WTC11 (cell line): ENCODE results near the gene MRS2. TPM values are rescaled to one million over a fixed set of nuclear protein-coding genes. Genes with fewer than 3 reads are reported as not detected.

ENCODE experiments used
- ATAC-seq: fragments of 200-7000 bp; cut with Tn5 transposase; 2 replicates; pipeline ENCODE4 v1.10.0; 2021; ENCODE audit warnings: mild to moderate bottlenecking, moderate library complexity
- CTCF ChIA-PET: fragments of 300-600 bp; sonication (Branson Sonifier 250); formaldehyde crosslinking; loops from one replicate; lab custom pipeline; 2021; ENCODE audit warnings: antibody characterized with exemption; lab: Charles Lee
- POLR2A ChIA-PET: fragments of 350-600 bp; sonication (Branson Sonifier 250); formaldehyde crosslinking; loops from one replicate; lab custom pipeline; 2021; ENCODE audit warnings: antibody characterized with exemption; lab: Charles Lee
- DNase-seq: peaks from one replicate; pipeline ENCODE4 v3.0.0; 2021; ENCODE audit warnings: low spot score
- H3K27ac Mint-ChIP-seq: 2 replicates; pipeline ENCODE4 v1.8.0; 2021; ENCODE audit warnings: mixed read lengths
- H3K27me3 Mint-ChIP-seq: 2 replicates; pipeline ENCODE4 v1.8.0; 2021; ENCODE audit warnings: low read depth, mild to moderate bottlenecking, moderate library complexity, mixed read lengths
- H3K36me3 Mint-ChIP-seq: 2 replicates; pipeline ENCODE4 v1.8.0; 2021; ENCODE audit warnings: mixed read lengths
- H3K4me1 Mint-ChIP-seq: 2 replicates; pipeline ENCODE4 v1.8.0; 2022; ENCODE audit warnings: mixed read lengths
- H3K4me3 Mint-ChIP-seq: 2 replicates; pipeline ENCODE4 v1.8.0; 2021; ENCODE audit warnings: mild to moderate bottlenecking, moderate library complexity, mixed read lengths
- H3K9me3 Mint-ChIP-seq: 2 replicates; pipeline ENCODE4 v1.8.0; 2021; ENCODE audit warnings: mixed read lengths
- ATF3 ChIP-seq: sonication (generic); formaldehyde crosslinking; conservative IDR thresholded peaks from 2 replicates; pipeline ENCODE4 v1.8.1; 2022; ENCODE audit warnings: mild to moderate bottlenecking, missing genetic modification reagents
- ATF6 ChIP-seq: sonication (generic); formaldehyde crosslinking; IDR thresholded peaks from 2 replicates; pipeline ENCODE4 v1.8.1; 2023; ENCODE audit warnings: mild to moderate bottlenecking, missing genetic modification reagents
- CREB1 ChIP-seq: sonication (generic); formaldehyde crosslinking; IDR thresholded peaks from 2 replicates; pipeline ENCODE4 v1.8.0; 2023; ENCODE audit warnings: mild to moderate bottlenecking, missing genetic modification reagents
- CTCF ChIP-seq: fragments of 200-600 bp; IDR thresholded peaks from 2 replicates; pipeline ENCODE4 v1.8.0; 2022; ENCODE audit warnings: antibody characterized with exemption
- E2F4 ChIP-seq: sonication (generic); formaldehyde crosslinking; IDR thresholded peaks from 2 replicates; pipeline ENCODE4 v1.8.1; 2022; ENCODE audit warnings: low read depth, mild to moderate bottlenecking, moderate library complexity, missing genetic modification reagents, borderline replicate concordance
- E2F5 ChIP-seq: sonication (generic); formaldehyde crosslinking; IDR thresholded peaks from 2 replicates; pipeline ENCODE4 v1.8.1; 2022; ENCODE audit warnings: mild to moderate bottlenecking, moderate library complexity, missing genetic modification reagents
- EMX1 ChIP-seq: fragments of 250-450 bp; sonication (Bioruptor Pico); IDR thresholded peaks from 2 replicates; pipeline ENCODE4 v1.8.0; 2021; ENCODE audit warnings: mild to moderate bottlenecking
- JUN ChIP-seq: sonication (generic); formaldehyde crosslinking; IDR thresholded peaks from 2 replicates; pipeline ENCODE4 v1.8.0; 2023; ENCODE audit warnings: mild to moderate bottlenecking, missing genetic modification reagents
- NR2C2 ChIP-seq: sonication (generic); formaldehyde crosslinking; IDR thresholded peaks from 2 replicates; pipeline ENCODE4 v1.8.0; 2022; ENCODE audit warnings: mild to moderate bottlenecking, missing genetic modification reagents
- PRRX2 ChIP-seq: fragments of 250-450 bp; sonication (Bioruptor Pico); IDR thresholded peaks from 2 replicates; pipeline ENCODE4 v1.8.0; 2021; ENCODE audit warnings: mild to moderate bottlenecking
- ZNF263 ChIP-seq: sonication (generic); formaldehyde crosslinking; IDR thresholded peaks from 2 replicates; pipeline ENCODE4 v1.8.1; 2022; ENCODE audit warnings: low read depth, mild to moderate bottlenecking, moderate library complexity, missing genetic modification reagents
- total RNA-seq: library from RNA; stranded (reverse); gene quantifications from 3 replicates; pipeline ENCODE4 v1.2.3, GENCODE V29; 2021
- TF ChIP-seq, protein P1 (sequence below): sonication (generic); formaldehyde crosslinking; IDR thresholded peaks from 2 replicates; pipeline ENCODE4 v1.8.1; 2023; ENCODE audit warnings: mild to moderate bottlenecking, missing genetic modification reagents, borderline replicate concordance
- TF ChIP-seq, protein P2 (sequence below): fragments of 250-450 bp; sonication (Bioruptor Pico); IDR thresholded peaks from 2 replicates; pipeline ENCODE4 v2.1.2; 2022; ENCODE audit warnings: mild to moderate bottlenecking, moderate library complexity

MRS2 gene
- total RNA-seq, 1 experiment from 2014 or later = 91.6 TPM

GRCh38 chr6:24430086-24430485 lies 27.4 kb downstream of the MRS2 start (continued):
- no peak for TF ChIP-seq E2F5 (CRISPR knock-in tag)

DNA sequence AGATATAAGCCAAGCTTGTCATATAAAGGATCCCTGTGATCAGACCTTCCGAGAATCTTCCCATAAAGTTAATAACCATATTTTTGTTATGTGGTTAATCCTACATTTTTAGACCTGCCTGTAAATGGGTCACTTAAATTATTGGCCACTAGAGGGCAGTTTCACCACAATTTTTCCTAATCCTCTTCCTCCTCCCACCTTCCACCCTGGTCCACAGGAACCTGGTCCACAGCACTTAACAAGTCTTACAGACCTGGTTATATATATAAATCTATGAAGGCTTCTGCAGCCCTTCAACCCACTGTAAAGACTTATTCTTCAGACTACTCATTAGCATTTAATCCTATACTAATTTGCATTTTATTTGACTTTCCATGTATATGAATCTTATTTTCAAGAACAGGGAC lies 28.3 kb downstream of the MRS2 start:
- H3K9me3 Mint-ChIP-seq = no peaks in the 10 kb centered on the region
- H3K4me1 Mint-ChIP-seq = no peaks in the 10 kb centered on the region
- no peaks in the 10 kb centered on the region for H3K27me3 Mint-ChIP-seq
- DNase-seq (no peak), ATAC-seq (peak; percentile 40; the same call in 1 of the 2 replicates)
- POLR2A ChIA-PET = no interaction called here
- CTCF ChIA-PET = interaction anchor here (0.9 to 1.8 kb wide), 4 partner anchors 10 to 90 kb away, joined by 4 to 10 read pairs (median 6); partner anchors contain the start of gene ALDH5A1
- TF ChIP-seq JUN (CRISPR knock-in tag) (no peak), CREB1 (no peak), CTCF (0 out of 2 replicates have a peak, but pooled peaks have one; percentile 42), PRRX2 (CRISPR knock-in tag) (no peak)
- no peak overlapping the region for H3K27ac Mint-ChIP-seq
- H3K4me3 Mint-ChIP-seq = no peak overlapping the region
- peaks cover 9% of the 10 kb centered on the region for H3K36me3 Mint-ChIP-seq

DNA sequence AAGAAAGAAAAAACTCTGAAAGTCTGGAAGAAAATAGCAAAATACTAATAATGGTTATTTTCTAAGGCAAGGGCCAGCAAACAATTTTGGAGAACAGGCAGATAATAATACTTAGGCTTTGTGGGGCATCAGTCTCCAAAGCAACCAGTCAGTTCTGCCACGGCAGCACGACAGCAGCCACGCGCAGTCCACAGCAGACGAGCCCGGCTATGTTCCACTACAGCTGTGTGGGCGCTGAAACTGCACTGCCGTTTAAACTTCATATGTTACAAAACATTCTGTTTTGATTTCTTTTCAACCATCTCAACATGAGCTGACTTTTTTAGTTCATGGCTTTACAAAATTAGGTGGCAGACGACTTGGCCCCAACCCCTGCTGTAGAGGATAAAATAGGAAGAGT lies 29.9 kb downstream of the MRS2 start:
- ATAC-seq (no peak), DNase-seq (no peak)
- Mint-ChIP-seq H3K4me1 (no peaks in the 10 kb centered on the region), H3K9me3 (no peaks in the 10 kb centered on the region), H3K4me3 (no peak overlapping the region), H3K27ac (0 out of 2 replicates have a peak overlapping the region, but pooled peaks have one; percentile 51), H3K27me3 (no peaks in the 10 kb centered on the region), H3K36me3 (peaks cover 9% of the 10 kb centered on the region)
- POLR2A ChIA-PET = no interaction called here
- CTCF ChIA-PET = interaction anchor here (1.0 kb wide), 1 partner anchor 89 kb away, joined by 4 read pairs; no protein-coding TSS in a partner anchor
- TF ChIP-seq E2F4 = no peak
- TF ChIP-seq, protein P1, sequence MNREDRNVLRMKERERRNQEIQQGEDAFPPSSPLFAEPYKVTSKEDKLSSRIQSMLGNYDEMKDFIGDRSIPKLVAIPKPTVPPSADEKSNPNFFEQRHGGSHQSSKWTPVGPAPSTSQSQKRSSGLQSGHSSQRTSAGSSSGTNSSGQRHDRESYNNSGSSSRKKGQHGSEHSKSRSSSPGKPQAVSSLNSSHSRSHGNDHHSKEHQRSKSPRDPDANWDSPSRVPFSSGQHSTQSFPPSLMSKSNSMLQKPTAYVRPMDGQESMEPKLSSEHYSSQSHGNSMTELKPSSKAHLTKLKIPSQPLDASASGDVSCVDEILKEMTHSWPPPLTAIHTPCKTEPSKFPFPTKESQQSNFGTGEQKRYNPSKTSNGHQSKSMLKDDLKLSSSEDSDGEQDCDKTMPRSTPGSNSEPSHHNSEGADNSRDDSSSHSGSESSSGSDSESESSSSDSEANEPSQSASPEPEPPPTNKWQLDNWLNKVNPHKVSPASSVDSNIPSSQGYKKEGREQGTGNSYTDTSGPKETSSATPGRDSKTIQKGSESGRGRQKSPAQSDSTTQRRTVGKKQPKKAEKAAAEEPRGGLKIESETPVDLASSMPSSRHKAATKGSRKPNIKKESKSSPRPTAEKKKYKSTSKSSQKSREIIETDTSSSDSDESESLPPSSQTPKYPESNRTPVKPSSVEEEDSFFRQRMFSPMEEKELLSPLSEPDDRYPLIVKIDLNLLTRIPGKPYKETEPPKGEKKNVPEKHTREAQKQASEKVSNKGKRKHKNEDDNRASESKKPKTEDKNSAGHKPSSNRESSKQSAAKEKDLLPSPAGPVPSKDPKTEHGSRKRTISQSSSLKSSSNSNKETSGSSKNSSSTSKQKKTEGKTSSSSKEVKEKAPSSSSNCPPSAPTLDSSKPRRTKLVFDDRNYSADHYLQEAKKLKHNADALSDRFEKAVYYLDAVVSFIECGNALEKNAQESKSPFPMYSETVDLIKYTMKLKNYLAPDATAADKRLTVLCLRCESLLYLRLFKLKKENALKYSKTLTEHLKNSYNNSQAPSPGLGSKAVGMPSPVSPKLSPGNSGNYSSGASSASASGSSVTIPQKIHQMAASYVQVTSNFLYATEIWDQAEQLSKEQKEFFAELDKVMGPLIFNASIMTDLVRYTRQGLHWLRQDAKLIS (CRISPR knock-in tag) = no peak
- TF ChIP-seq ATF3 (CRISPR knock-in tag) = no peak
- TF ChIP-seq NR2C2 = no peak
- TF ChIP-seq, protein P2, sequence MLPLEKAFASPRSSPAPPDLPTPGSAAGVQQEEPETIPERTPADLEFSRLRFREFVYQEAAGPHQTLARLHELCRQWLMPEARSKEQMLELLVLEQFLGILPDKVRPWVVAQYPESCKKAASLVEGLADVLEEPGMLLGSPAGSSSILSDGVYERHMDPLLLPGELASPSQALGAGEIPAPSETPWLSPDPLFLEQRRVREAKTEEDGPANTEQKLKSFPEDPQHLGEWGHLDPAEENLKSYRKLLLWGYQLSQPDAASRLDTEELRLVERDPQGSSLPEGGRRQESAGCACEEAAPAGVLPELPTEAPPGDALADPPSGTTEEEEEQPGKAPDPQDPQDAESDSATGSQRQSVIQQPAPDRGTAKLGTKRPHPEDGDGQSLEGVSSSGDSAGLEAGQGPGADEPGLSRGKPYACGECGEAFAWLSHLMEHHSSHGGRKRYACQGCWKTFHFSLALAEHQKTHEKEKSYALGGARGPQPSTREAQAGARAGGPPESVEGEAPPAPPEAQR (CRISPR knock-in tag) = no peak
- TF ChIP-seq EMX1 (CRISPR knock-in tag) = no peak
- TF ChIP-seq ZNF263 (CRISPR knock-in tag) = no peak
- no peak for TF ChIP-seq ATF6
